HepG2 (cell line): Measurements from ENCODE around the gene CHMP4B. TPM values are rescaled to one million over a fixed set of nuclear protein-coding genes. Genes with fewer than 3 reads are reported as not detected.
A peak's percentile ranks its signal among the peaks of the same experiment; 100 is the strongest.

ENCODE experiments used
- ATF1 ChIP-seq: IDR thresholded peaks from 2 replicates; pipeline ENCODE4 v1.6.1; 2016; ENCODE audit warnings: mild to moderate bottlenecking, control low read depth
- E2F1 ChIP-seq: sonication (generic); formaldehyde crosslinking; IDR thresholded peaks from 2 replicates; pipeline ENCODE4 v1.5.0; 2020; ENCODE audit warnings: missing genetic modification reagents
- E2F5 ChIP-seq: sonication (generic); formaldehyde crosslinking; conservative IDR thresholded peaks from 2 replicates; pipeline ENCODE4 v1.4.0; 2020; ENCODE audit warnings: missing genetic modification reagents
- EZH2 ChIP-seq: conservative IDR thresholded peaks from 2 replicates; pipeline ENCODE4 v1.6.1; 2012; ENCODE audit warnings: mild to moderate bottlenecking, low read depth, low read length, moderate library complexity
- GABPA ChIP-seq, 2 experiments: IDR thresholded peaks; 2 replicates each; pipeline ENCODE4 v1.6.1; 2011 to 2016; ENCODE audit warnings: low read depth in 2 of 2, low read length in 1 of 2, missing biosample characterization in 1 of 2, missing genetic modification characterization in 1 of 2
- HOXA7 ChIP-seq: sonication (generic); formaldehyde crosslinking; IDR thresholded peaks from 2 replicates; pipeline ENCODE4 v1.8.1; 2022; ENCODE audit warnings: mild to moderate bottlenecking, missing genetic modification reagents, moderate library complexity
- IRF1 ChIP-seq: sonication (generic); formaldehyde crosslinking; IDR thresholded peaks from 2 replicates; pipeline ENCODE4 v1.4.0; 2020; ENCODE audit warnings: low read depth, mild to moderate bottlenecking, missing genetic modification reagents
- MAZ ChIP-seq, 2 experiments: sonication (generic) in 1 of 2; formaldehyde crosslinking in 1 of 2; IDR thresholded peaks; 2 replicates each; pipeline versions ENCODE4 v1.5.0 to v1.6.1; 2012 to 2020; ENCODE audit warnings: low read depth in 2 of 2, mild to moderate bottlenecking in 2 of 2, borderline replicate concordance in 1 of 2, improper control_type of control experiment in 1 of 2, low read length in 1 of 2, missing genetic modification reagents in 1 of 2, moderate library complexity in 1 of 2
- MIXL1 ChIP-seq: IDR thresholded peaks from 2 replicates; pipeline ENCODE4 v1.6.1; 2016
- PITX1 ChIP-seq: sonication (generic); formaldehyde crosslinking; IDR thresholded peaks from 2 replicates; pipeline ENCODE4 v1.5.1; 2020; ENCODE audit warnings: mild to moderate bottlenecking, missing genetic modification reagents
- PRPF4 ChIP-seq: fragments of 200-400 bp; formaldehyde crosslinking; IDR thresholded peaks from 2 replicates; pipeline ENCODE4 v1.6.1; 2016; ENCODE audit warnings: low read length, low read depth; ENCODE audit not compliant: poor library complexity, severe bottlenecking
- SRSF9 ChIP-seq: fragments of 200-400 bp; formaldehyde crosslinking; IDR thresholded peaks from 2 replicates; pipeline ENCODE4 v1.6.1; 2018; ENCODE audit warnings: borderline replicate concordance, mild to moderate bottlenecking, low read depth, low read length; ENCODE audit not compliant: insufficient read depth, poor library complexity, severe bottlenecking
- SYNCRIP ChIP-seq: fragments of 200-400 bp; formaldehyde crosslinking; IDR thresholded peaks from 2 replicates; pipeline ENCODE4 v1.6.1; 2018; ENCODE audit warnings: mild to moderate bottlenecking, low read depth, low read length; ENCODE audit not compliant: insufficient read depth
- TRIM24 ChIP-seq: sonication (generic); formaldehyde crosslinking; IDR thresholded peaks from 2 replicates; pipeline ENCODE4 v1.8.0; 2022; ENCODE audit warnings: mild to moderate bottlenecking, missing genetic modification reagents
- ZBTB7B ChIP-seq: sonication (generic); formaldehyde crosslinking; IDR thresholded peaks from 2 replicates; pipeline ENCODE4 v1.4.0; 2020; ENCODE audit warnings: missing genetic modification reagents
- ZIK1 ChIP-seq: sonication (generic); formaldehyde crosslinking; IDR thresholded peaks from 2 replicates; pipeline ENCODE4 v1.5.0; 2020; ENCODE audit warnings: mild to moderate bottlenecking, low read depth, missing genetic modification reagents, borderline replicate concordance
- ZNF143 ChIP-seq: sonication (generic); formaldehyde crosslinking; IDR thresholded peaks from 2 replicates; pipeline ENCODE4 v1.4.0; 2020; ENCODE audit warnings: missing genetic modification reagents
- ZNF180 ChIP-seq: sonication (generic); formaldehyde crosslinking; IDR thresholded peaks from 2 replicates; pipeline ENCODE4 v1.4.0; 2020; ENCODE audit warnings: low read depth, missing genetic modification reagents, borderline replicate concordance
- ZNF224 ChIP-seq: sonication (generic); formaldehyde crosslinking; IDR thresholded peaks from 2 replicates; pipeline ENCODE4 v1.5.0; 2020; ENCODE audit warnings: mild to moderate bottlenecking, missing genetic modification reagents
- ZNF263 ChIP-seq: sonication (generic); formaldehyde crosslinking; IDR thresholded peaks from 2 replicates; pipeline ENCODE4 v1.4.0; 2020; ENCODE audit warnings: missing genetic modification reagents
- ZNF512 ChIP-seq: sonication (generic); formaldehyde crosslinking; IDR thresholded peaks from 2 replicates; pipeline ENCODE4 v1.4.0; 2020; ENCODE audit warnings: mild to moderate bottlenecking, missing genetic modification reagents
- ZNF800 ChIP-seq: sonication (generic); formaldehyde crosslinking; IDR thresholded peaks from 2 replicates; pipeline ENCODE4 v1.4.0; 2020; ENCODE audit warnings: missing genetic modification reagents
- polyA plus RNA-seq, 8 experiments: library from polyadenylated mRNA; depleted of rRNA in 3 of 8; stranded (reverse) in 7 of 8; unstranded in 1 of 8; fragments of >200 nt; fragmentation: Illumina TruSeq in 4 of 8; extraction: Trizol in 4 of 8; gene quantifications; 2 replicates each; pipeline versions ENCODE4 v1.2.1 to v1.2.3, GENCODE V29; 2011 to 2016; ENCODE audit warnings: low read depth in 4 of 8, missing spikeins in 1 of 8, mixed read lengths in 1 of 8; ENCODE audit not compliant: insufficient read depth in 1 of 8
- total RNA-seq, 5 experiments: library from RNA; depleted of rRNA; stranded (reverse); fragments of >200 nt; fragmentation: Illumina TruSeq; extraction: Trizol; gene quantifications; 2 replicates each; pipeline ENCODE4 v1.2.3, GENCODE V29; 2016; ENCODE audit warnings: low read depth in 1 of 5

Gene CHMP4B
- total and polyA plus RNA-seq, 2 of the 13 experiments (the other 11 are each of a cell fraction or from before 2014, with no cell fraction given), result 40.1 to 45.6 TPM

GRCh38 chr20:33810885-33811775 is at the start of gene CHMP4B (continued):
- TF ChIP-seq MAZ (IDR thresholded peaks at IDR 0.05; ENCODE audit: borderline replicate concordance, low read depth, low read length) (peak; percentile 98), MAZ (CRISPR knock-in tag; IDR thresholded peaks at IDR 0.05; ENCODE audit: low read depth) (peak; percentile 95), TRIM24 (CRISPR knock-in tag) (no peak), E2F1 (CRISPR knock-in tag) (peak; percentile 94), SYNCRIP (no peak), GABPA (IDR thresholded peaks at IDR 0.05; ENCODE audit: low read depth, low read length) (peak; percentile 70), GABPA (CRISPR knock-in tag; IDR thresholded peaks at IDR 0.05; ENCODE audit: low read depth) (peak; percentile 94), ZNF143 (CRISPR knock-in tag) (peak; percentile 97), SRSF9 (no peak), IRF1 (CRISPR knock-in tag) (peak; percentile 76; the same call in 1 of the 2 replicates), E2F5 (CRISPR knock-in tag) (no peak; the same call in 1 of the 2 replicates), ZIK1 (CRISPR knock-in tag) (peak; percentile 89; the same call in 1 of the 2 replicates), ZNF512 (CRISPR knock-in tag) (no peak), HOXA7 (CRISPR knock-in tag) (no peak), ZNF263 (no peak), PITX1 (CRISPR knock-in tag) (peak; percentile 78), EZH2 (no peak), ZBTB7B (CRISPR knock-in tag) (0 out of 2 replicates have a peak, but pooled peaks have one; percentile 6), ZNF800 (CRISPR knock-in tag) (peak; percentile 13), PRPF4 (no peak), ZNF224 (CRISPR knock-in tag) (peak; percentile 59; the same call in 1 of the 2 replicates), MIXL1 (CRISPR knock-in tag) (peak; percentile 97), ZNF180 (CRISPR knock-in tag) (no peak), ATF1 (CRISPR knock-in tag) (peak; percentile 99)
